NCI-H1092 (cell line): ENCODE measurements around the gene HLA-DPA1.

ENCODE experiments used
- DNase-seq: peaks from one replicate; lab custom pipeline; 2025; lab: John Stamatoyannopoulos, UW

The HLA-DPA1 gene

DNA sequence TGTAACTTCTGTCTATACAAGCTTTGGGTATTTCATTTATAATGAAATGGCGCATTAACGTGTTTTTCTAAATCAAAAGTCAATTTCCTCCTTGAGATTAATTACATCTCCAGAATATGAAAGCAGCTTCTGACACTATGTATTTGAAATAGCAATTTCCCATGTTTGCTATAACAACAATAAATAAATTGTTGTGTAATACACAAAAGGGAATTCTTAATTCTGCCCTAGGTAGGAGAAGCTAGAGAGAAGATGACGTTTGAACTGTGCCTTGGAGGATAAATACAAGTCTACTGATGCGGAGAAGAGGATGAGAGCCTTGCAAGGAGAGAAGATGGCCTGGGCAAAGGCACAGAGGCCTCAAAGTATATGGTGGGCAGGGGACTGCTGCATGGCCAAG, 56.4 kb downstream of the HLA-DPA1 start:
- DNase-seq: no peak

- no peak for DNase-seq
These were observed 57.7 kb downstream of the HLA-DPA1 start for GRCh38 chr6:33015798-33016197.

DNA sequence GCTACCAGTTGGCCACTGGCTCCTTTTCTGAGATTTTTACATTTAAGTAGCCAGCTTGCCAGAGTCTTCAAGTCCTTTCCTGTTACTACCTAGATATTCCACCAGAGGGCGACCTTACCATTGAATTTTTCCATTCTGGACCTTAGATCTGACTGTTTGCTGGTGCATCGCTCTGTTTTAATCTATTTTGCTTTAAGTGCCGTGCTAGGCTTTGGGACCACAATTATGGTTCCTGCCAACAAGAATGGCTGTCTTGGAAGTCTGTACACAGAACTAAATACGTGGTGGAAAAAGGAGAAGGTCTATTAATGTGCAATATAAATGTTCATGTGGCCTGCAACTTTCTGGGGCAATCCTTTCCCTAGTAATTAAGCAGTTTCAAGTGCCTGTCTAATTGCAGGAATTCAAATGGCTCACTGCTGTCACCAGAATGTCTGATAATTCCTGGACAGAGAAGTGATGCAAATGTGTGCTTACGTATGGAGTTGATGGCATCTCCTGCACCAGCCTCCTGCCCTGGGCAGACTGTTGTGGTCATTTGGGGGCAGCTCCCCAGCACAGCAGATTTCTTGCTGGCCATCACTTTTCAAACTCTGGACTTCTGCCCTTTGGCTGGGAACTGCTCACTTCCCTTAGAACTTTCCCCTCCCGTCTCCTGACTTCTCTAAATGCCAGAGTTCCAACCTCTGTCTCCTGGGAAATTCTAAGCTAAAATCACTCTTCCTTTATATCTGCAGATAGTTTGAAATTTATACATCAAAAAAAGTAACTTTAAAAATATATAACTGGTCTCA, 58.4 kb downstream of the HLA-DPA1 start:
- DNase-seq: peak; percentile 21
